ENCODE measurements around the gene RAD50. TPM values are rescaled to one million over a fixed set of nuclear protein-coding genes. Genes with fewer than 3 reads are reported as not detected.

RAD50 gene
- total and polyA plus RNA-seq, 10 of the 15 experiments (the other 5 are each of a cell fraction or from before 2014, with no cell fraction given): 12.8 to 68.6 (median 47.0) TPM

GRCh38 chr5:132662004-132662401, 105.2 kb downstream of the RAD50 start (continued):
- TF ChIP-seq, protein P1, sequence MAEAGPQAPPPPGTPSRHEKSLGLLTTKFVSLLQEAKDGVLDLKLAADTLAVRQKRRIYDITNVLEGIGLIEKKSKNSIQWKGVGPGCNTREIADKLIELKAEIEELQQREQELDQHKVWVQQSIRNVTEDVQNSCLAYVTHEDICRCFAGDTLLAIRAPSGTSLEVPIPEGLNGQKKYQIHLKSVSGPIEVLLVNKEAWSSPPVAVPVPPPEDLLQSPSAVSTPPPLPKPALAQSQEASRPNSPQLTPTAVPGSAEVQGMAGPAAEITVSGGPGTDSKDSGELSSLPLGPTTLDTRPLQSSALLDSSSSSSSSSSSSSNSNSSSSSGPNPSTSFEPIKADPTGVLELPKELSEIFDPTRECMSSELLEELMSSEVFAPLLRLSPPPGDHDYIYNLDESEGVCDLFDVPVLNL (IDR thresholded peaks at IDR 0.05; ENCODE audit: low read depth, low read length): no peak
- TF ChIP-seq CREM (IDR thresholded peaks at IDR 0.05; ENCODE audit: low read depth) (no peak), POLR2A (IDR thresholded peaks at IDR 0.05; ENCODE audit: low read depth, low read length) (0 out of 2 replicates have a peak, but pooled peaks have one; percentile 0), FOXM1 (IDR thresholded peaks at IDR 0.05; ENCODE audit: low read depth, low read length) (no peak), SREBF2 (IDR thresholded peaks at IDR 0.05; ENCODE audit: low read length) (no peak), PML (IDR thresholded peaks at IDR 0.05; ENCODE audit: low read length) (no peak), EZH2 (IDR thresholded peaks at IDR 0.05; ENCODE audit: borderline replicate concordance, control insufficient read depth, low read depth, low read length) (no peak), BCLAF1 (IDR thresholded peaks at IDR 0.05) (no peak), FOXK2 (IDR thresholded peaks at IDR 0.05) (no peak), KLF5 (IDR thresholded peaks at IDR 0.05; ENCODE audit: partially characterized antibody) (no peak), ZSCAN29 (IDR thresholded peaks at IDR 0.05) (no peak), MXI1 (IDR thresholded peaks at IDR 0.05; ENCODE audit: low read depth, low read length) (no peak), CUX1 (IDR thresholded peaks at IDR 0.05; ENCODE audit: insufficient replicate concordance, low read depth, low read length) (peak; percentile 47)
- TF ChIP-seq, protein P2, sequence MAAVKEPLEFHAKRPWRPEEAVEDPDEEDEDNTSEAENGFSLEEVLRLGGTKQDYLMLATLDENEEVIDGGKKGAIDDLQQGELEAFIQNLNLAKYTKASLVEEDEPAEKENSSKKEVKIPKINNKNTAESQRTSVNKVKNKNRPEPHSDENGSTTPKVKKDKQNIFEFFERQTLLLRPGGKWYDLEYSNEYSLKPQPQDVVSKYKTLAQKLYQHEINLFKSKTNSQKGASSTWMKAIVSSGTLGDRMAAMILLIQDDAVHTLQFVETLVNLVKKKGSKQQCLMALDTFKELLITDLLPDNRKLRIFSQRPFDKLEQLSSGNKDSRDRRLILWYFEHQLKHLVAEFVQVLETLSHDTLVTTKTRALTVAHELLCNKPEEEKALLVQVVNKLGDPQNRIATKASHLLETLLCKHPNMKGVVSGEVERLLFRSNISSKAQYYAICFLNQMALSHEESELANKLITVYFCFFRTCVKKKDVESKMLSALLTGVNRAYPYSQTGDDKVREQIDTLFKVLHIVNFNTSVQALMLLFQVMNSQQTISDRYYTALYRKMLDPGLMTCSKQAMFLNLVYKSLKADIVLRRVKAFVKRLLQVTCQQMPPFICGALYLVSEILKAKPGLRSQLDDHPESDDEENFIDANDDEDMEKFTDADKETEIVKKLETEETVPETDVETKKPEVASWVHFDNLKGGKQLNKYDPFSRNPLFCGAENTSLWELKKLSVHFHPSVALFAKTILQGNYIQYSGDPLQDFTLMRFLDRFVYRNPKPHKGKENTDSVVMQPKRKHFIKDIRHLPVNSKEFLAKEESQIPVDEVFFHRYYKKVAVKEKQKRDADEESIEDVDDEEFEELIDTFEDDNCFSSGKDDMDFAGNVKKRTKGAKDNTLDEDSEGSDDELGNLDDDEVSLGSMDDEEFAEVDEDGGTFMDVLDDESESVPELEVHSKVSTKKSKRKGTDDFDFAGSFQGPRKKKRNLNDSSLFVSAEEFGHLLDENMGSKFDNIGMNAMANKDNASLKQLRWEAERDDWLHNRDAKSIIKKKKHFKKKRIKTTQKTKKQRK (IDR thresholded peaks at IDR 0.05; ENCODE audit: low read depth, low read length): no peak
- TF ChIP-seq, protein P3, sequence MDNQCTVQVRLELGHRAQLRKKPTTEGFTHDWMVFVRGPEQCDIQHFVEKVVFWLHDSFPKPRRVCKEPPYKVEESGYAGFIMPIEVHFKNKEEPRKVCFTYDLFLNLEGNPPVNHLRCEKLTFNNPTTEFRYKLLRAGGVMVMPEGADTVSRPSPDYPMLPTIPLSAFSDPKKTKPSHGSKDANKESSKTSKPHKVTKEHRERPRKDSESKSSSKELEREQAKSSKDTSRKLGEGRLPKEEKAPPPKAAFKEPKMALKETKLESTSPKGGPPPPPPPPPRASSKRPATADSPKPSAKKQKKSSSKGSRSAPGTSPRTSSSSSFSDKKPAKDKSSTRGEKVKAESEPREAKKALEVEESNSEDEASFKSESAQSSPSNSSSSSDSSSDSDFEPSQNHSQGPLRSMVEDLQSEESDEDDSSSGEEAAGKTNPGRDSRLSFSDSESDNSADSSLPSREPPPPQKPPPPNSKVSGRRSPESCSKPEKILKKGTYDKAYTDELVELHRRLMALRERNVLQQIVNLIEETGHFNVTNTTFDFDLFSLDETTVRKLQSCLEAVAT (IDR thresholded peaks at IDR 0.05): peak; percentile 19
- TF ChIP-seq, protein P4, sequence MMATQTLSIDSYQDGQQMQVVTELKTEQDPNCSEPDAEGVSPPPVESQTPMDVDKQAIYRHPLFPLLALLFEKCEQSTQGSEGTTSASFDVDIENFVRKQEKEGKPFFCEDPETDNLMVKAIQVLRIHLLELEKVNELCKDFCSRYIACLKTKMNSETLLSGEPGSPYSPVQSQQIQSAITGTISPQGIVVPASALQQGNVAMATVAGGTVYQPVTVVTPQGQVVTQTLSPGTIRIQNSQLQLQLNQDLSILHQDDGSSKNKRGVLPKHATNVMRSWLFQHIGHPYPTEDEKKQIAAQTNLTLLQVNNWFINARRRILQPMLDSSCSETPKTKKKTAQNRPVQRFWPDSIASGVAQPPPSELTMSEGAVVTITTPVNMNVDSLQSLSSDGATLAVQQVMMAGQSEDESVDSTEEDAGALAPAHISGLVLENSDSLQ (IDR thresholded peaks at IDR 0.05): peak; percentile 47

Data from GM12878 (cell line).